Psoas muscle (tissue), 8 donors: Measurements from ENCODE around the gene SMYD3. TPM values are rescaled to one million over a fixed set of nuclear protein-coding genes. Genes with fewer than 3 reads are reported as not detected.
A peak's percentile ranks its signal among the peaks of the same experiment; 100 is the strongest.

Source experiments
- ATAC-seq, 4 donors: fragments of 200-7000 bp; cut with Tn5 transposase; one replicate each; pipeline ENCODE4 v1.9.1; 2020; ENCODE audit warnings: moderate library complexity in 3 of 4, mild to moderate bottlenecking in 2 of 4
- DNase-seq, 2 donors: peaks; one replicate each; pipeline ENCODE4 v3.0.0-alpha.2; 2020
- H3K27ac ChIP-seq: fragments of 200-600 bp; one replicate; pipeline ENCODE4 v1.8.0; 2022
- H3K27me3 ChIP-seq, 3 donors: fragments of 200-600 bp in 1 of 3; one replicate each; pipeline versions ENCODE4 v1.6.1 to v1.8.0; 2013 to 2022; ENCODE audit warnings: low read length in 2 of 3, mild to moderate bottlenecking in 2 of 3, moderate library complexity in 1 of 3; ENCODE audit not compliant: insufficient read depth in 3 of 3
- H3K36me3 ChIP-seq, 2 donors: fragments of 200-600 bp in 1 of 2; one replicate each; pipeline versions ENCODE4 v1.6.1 to v1.8.0; 2013 to 2022; ENCODE audit warnings: low read depth in 1 of 2, mild to moderate bottlenecking in 1 of 2, moderate library complexity in 1 of 2; ENCODE audit not compliant: insufficient read depth in 1 of 2
- H3K4me1 ChIP-seq: fragments of 200-600 bp; one replicate; pipeline ENCODE4 v1.8.0; 2022
- H3K4me3 ChIP-seq: fragments of 200-600 bp; one replicate; pipeline ENCODE4 v1.8.0; 2022; ENCODE audit warnings: mild to moderate bottlenecking
- H3K9me3 ChIP-seq: fragments of 200-600 bp; one replicate; pipeline ENCODE4 v1.8.0; 2022
- CTCF ChIP-seq: fragments of 200-600 bp; IDR thresholded peaks from one replicate; pipeline ENCODE4 v1.8.0; 2022; ENCODE audit warnings: antibody characterized with exemption
- WGBS, 3 donors: extraction: QIAGEN DNeasy Blood & Tissue Kit; methylation state at CpG; one replicate each; pipeline versions ENCODE4 v1.1.6 to v1.1.7; 2013; 5-methylcytosine and 5-hydroxymethylcytosine counted together
- intact Hi-C, 2 donors: fragments of 100-400 bp; cut with DNase I; formaldehyde crosslinking; loops; one replicate each; pipeline versions ENCODE4 v1.11.0 to v1.14.2; 2022
- polyA plus RNA-seq, 3 donors: library from polyadenylated mRNA; stranded (reverse); fragments of 200-250 nt; gene quantifications; one replicate each; pipeline ENCODE4 v1.2.3, GENCODE V29; 2013
- total RNA-seq, 4 donors: library from RNA; stranded (reverse); fragmentation: NEBNext Ultra II Directional in 2 of 4; extraction: Animal tissue kit (Norgen Biotek cat#: 25700) in 2 of 4; gene quantifications; one replicate each; pipeline versions ENCODE4 v1.2.1 to v1.2.4, GENCODE V29; 2021 to 2023
- donor health status: healthy with polysubstance abuse.
- donor health status: DM: no; HTN: no; CAD: no; lungs with moderate emphysema.
- donor health status: Bipolar disorder and iron deficiency.
- donor health status: healthy.
- donor health status: DM: yes; HTN: yes; CAD: no.
- donor health status: DM: no; HTN: no; CAD: no.
- donor health status: DM: no; HTN: no; CAD: no.
- donor health status: DM: yes; HTN: yes; CAD: no.

The SMYD3 gene
- total and polyA plus RNA-seq, 7 donors: 2.9 to 6.4 (median 4.9) TPM

DNA sequence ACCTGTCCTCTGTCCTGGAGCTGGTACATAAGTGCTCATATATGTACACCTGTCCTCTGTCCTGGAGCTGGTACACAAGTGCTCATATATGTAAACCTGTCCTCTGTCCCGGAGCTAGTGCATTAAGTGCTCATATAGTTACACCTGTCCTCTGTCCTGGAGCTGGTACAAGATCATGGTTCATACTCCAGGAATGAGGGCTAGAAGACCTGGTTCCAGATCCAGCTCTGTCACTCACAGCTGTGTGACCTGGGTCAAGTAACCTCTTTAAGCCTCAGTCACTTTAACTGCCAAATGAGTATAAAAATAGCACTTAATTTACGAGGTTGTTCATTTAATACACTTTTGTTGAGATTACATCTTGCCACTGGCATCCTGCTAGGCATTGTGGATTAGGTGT lies 28.0 kb downstream of the SMYD3 start:
- 17 to 39% (median 25%) methylated on average over 2 of the region's 2 CpGs for WGBS, 3 donors
- TF ChIP-seq CTCF: no peak
- no peaks in the 10 kb centered on the region for H3K27me3 ChIP-seq

DNA sequence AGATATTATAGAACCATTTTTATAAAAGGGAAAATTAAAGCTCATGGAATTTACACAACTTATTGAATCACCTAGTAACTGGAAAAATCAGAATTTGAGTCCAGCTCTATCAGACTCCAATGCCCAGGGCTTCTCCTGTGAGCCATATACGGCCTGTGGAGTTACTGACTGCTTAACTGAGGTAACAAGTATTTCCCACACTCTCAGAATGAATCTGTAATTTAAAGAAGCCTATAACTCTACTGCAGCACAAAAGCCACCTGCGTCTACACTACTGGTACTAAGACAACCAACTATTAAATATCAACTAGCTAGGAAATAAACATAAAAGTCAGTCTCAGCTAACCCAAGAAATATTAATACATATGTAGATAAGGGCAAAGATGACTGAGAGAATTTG lies 29.4 kb downstream of the SMYD3 start:
- intact Hi-C loops: no loop called here
- Histone ChIP-seq H3K9me3 (no peaks in the 10 kb centered on the region), H3K27ac (no peak overlapping the region), H3K36me3 (no peaks in the 10 kb centered on the region), H3K27me3 (no peaks in the 10 kb centered on the region), H3K4me3 (no peak overlapping the region), H3K4me1 (peaks cover 11% of the 10 kb centered on the region)
- DNase-seq (no peak), ATAC-seq (no peak)
- TF ChIP-seq CTCF: no peak
- WGBS, 3 donors: 87 to 96% (median 90%) methylated on average over 2 of the region's 2 CpGs

More for the DNA sequence above, 28.0 kb downstream of the SMYD3 start:
- peak in 3 of 4 donors; percentile 52 to 78 (median 76) for ATAC-seq
- peaks cover 11% of the 10 kb centered on the region for H3K4me1 ChIP-seq
- H3K27ac ChIP-seq: no peak overlapping the region
- intact Hi-C loops: no loop called here
- H3K4me3 ChIP-seq: no peak overlapping the region
- DNase-seq: no peak
- no peaks in the 10 kb centered on the region for H3K9me3 ChIP-seq
- H3K36me3 ChIP-seq: no peaks in the 10 kb centered on the region

DNA sequence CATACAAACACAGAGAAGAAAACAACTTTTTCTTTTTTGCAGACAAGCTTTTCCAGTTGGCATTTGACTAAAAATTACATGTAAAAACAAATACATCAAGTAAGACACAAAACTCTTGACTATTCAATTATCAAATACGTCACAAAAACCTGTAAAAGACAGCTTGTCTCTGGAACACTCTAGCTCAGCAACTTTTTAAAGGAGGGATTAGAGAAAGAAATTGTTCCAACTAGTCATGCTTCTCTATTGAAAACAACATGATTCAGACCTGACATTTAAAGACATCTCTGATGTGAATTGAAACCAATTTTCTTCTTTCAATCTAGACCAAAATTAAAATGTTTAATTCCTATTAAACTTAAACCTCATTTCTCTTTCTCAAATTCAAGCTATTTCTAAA lies 30.3 kb downstream of the SMYD3 start:
- DNase-seq (no peak), ATAC-seq (peak in 1 of 4 donors; percentile 50)
- TF ChIP-seq CTCF: no peak

GRCh38 chr1:246471688-246472087 lies 35.4 kb downstream of the SMYD3 start:
- intact Hi-C loops: no loop called here
- H3K36me3 ChIP-seq: no peaks in the 10 kb centered on the region

More for the DNA sequence above, 30.3 kb downstream of the SMYD3 start:
- Histone ChIP-seq H3K27me3 (no peaks in the 10 kb centered on the region), H3K27ac (no peak overlapping the region), H3K36me3 (no peaks in the 10 kb centered on the region), H3K4me1 (peaks cover 11% of the 10 kb centered on the region), H3K4me3 (no peak overlapping the region), H3K9me3 (no peaks in the 10 kb centered on the region)
- intact Hi-C loops: no loop called here
- WGBS, 3 donors: 37 to 71% (median 39%) methylated on average over 1 of the region's 1 CpG

More at GRCh38 chr1:246471688-246472087, 35.4 kb downstream of the SMYD3 start:
- Histone ChIP-seq H3K27ac (no peak overlapping the region), H3K9me3 (no peaks in the 10 kb centered on the region), H3K4me3 (no peak overlapping the region), H3K27me3 (no peaks in the 10 kb centered on the region), H3K4me1 (peaks cover 7% of the 10 kb centered on the region)
- no peak for DNase-seq
- 60 to 84% (median 62%) methylated on average over 1 of the region's 1 CpG for WGBS, 3 donors
- no peak for ATAC-seq
- TF ChIP-seq CTCF: no peak
